NCI-H1436 treated with DMSO at 0.1 percent for 48 hours (cell line): ENCODE results near the gene LSM14A.
A peak's percentile ranks its signal among the peaks of the same experiment; 100 is the strongest.
"Not testable (repeated sequence)": the region's sequence is repeated elsewhere in the genome, so short reads cannot be mapped to it uniquely, and the experiment has no call there.

Experiments used
- DNase-seq: peaks from one replicate; lab custom pipeline; 2025; lab: John Stamatoyannopoulos, UW

Gene LSM14A

GRCh38 chr19:34229721-34230120 is 57.4 kb downstream of the LSM14A start:
- DNase-seq = no peak

GRCh38 chr19:34230820-34231219 is 58.5 kb downstream of the LSM14A start:
- no peak for DNase-seq

GRCh38 chr19:34231439-34231838 is 59.1 kb downstream of the LSM14A start:
- DNase-seq = no peak

- DNase-seq = no peak
Observed at GRCh38 chr19:34232566-34233481, 60.5 kb downstream of the LSM14A start.

GRCh38 chr19:34235425-34235940 is 63.2 kb downstream of the LSM14A start:
- no peak for DNase-seq

GRCh38 chr19:34236035-34236987 is 64.0 kb downstream of the LSM14A start:
- DNase-seq = no peak

- DNase-seq = no peak
Observed at GRCh38 chr19:34237283-34237682, 65.0 kb downstream of the LSM14A start.

- no peak for DNase-seq
Observed at GRCh38 chr19:34237939-34238338, 65.6 kb downstream of the LSM14A start.

- peak; percentile 45 for DNase-seq
Observed at GRCh38 chr19:34241513-34242337, 69.4 kb downstream of the LSM14A start.

GRCh38 chr19:34243138-34243875 is 71.0 kb downstream of the LSM14A start:
- DNase-seq = not testable (repeated sequence)

- no peak for DNase-seq
Observed at GRCh38 chr19:34243876-34244578, 71.7 kb downstream of the LSM14A start.

- DNase-seq = no peak
Observed at GRCh38 chr19:34244611-34245299, 72.5 kb downstream of the LSM14A start.

- no peak for DNase-seq
Observed at GRCh38 chr19:34246340-34246739, 74.0 kb downstream of the LSM14A start.

GRCh38 chr19:34248941-34249340 is 76.6 kb downstream of the LSM14A start:
- no peak for DNase-seq

- not testable (repeated sequence) for DNase-seq
Observed at GRCh38 chr19:34253167-34253566, 80.9 kb downstream of the LSM14A start.

GRCh38 chr19:34253681-34254045 is 81.4 kb downstream of the LSM14A start:
- DNase-seq = not testable (repeated sequence)

GRCh38 chr19:34254046-34254697 is 81.9 kb downstream of the LSM14A start, which contains the start of gene GARRE1:
Gene GARRE1, plus strand, starts transcription at chr19:34254554. Its CDS starts 45,920 bp downstream, at chr19:34300474.
- DNase-seq = peak; percentile 14

- no peak for DNase-seq
Observed at GRCh38 chr19:34254698-34255432, 82.6 kb downstream of the LSM14A start.
